Liver (tissue), 9 donors: ENCODE measurements around the gene CDK8. TPM values are rescaled to one million over a fixed set of nuclear protein-coding genes. Genes with fewer than 3 reads are reported as not detected.
A peak's percentile ranks its signal among the peaks of the same experiment; 100 is the strongest.

Source experiments
- DNase-seq: peaks from one replicate; pipeline ENCODE4 v3.0.0-alpha.2; 2017; ENCODE audit warnings: low spot score
- H3K27ac ChIP-seq, 2 donors: one replicate each; pipeline ENCODE4 v1.7.0; 2013; ENCODE audit warnings: inconsistent platforms in 2 of 2, low read length in 2 of 2, control low read depth in 1 of 2, low read depth in 1 of 2, mild to moderate bottlenecking in 1 of 2
- H3K27me3 ChIP-seq, 4 donors: one replicate each; pipeline versions ENCODE4 v1.6.1 to v1.7.0; 2013; ENCODE audit warnings: low read length in 3 of 4, inconsistent platforms in 1 of 4, mild to moderate bottlenecking in 1 of 4, moderate library complexity in 1 of 4; ENCODE audit not compliant: control insufficient read depth in 4 of 4, insufficient read depth in 4 of 4
- H3K36me3 ChIP-seq, 4 donors: one replicate each; pipeline versions ENCODE4 v1.6.1 to v1.7.0; 2013; ENCODE audit warnings: low read length in 3 of 4, mild to moderate bottlenecking in 3 of 4, low read depth in 1 of 4, moderate library complexity in 1 of 4; ENCODE audit not compliant: control insufficient read depth in 4 of 4, insufficient read depth in 3 of 4
- H3K4me1 ChIP-seq, 4 donors: one replicate each; pipeline versions ENCODE4 v1.6.1 to v1.7.0; 2013; ENCODE audit warnings: low read length in 3 of 4, mild to moderate bottlenecking in 3 of 4, moderate library complexity in 1 of 4; ENCODE audit not compliant: control insufficient read depth in 4 of 4, insufficient read depth in 4 of 4
- H3K4me3 ChIP-seq, 3 donors: one replicate each; pipeline versions ENCODE4 v1.6.1 to v1.7.0; 2013; ENCODE audit warnings: low read length in 3 of 3, control low read depth in 1 of 3, low read depth in 1 of 3, mild to moderate bottlenecking in 1 of 3
- H3K9ac ChIP-seq, 2 donors: one replicate each; pipeline ENCODE4 v1.7.0; 2013; ENCODE audit warnings: low read length in 2 of 2, mild to moderate bottlenecking in 2 of 2, moderate library complexity in 2 of 2, control low read depth in 1 of 2, low read depth in 1 of 2
- H3K9me3 ChIP-seq, 4 donors: one replicate each; pipeline versions ENCODE4 v1.6.1 to v1.7.0; 2013; ENCODE audit warnings: low read length in 3 of 4; ENCODE audit not compliant: control insufficient read depth in 4 of 4
- ATF3 ChIP-seq: IDR thresholded peaks from 2 replicates; pipeline ENCODE4 v1.6.1; 2016; ENCODE audit warnings: antibody characterized with exemption
- CTCF ChIP-seq: fragments of 150-350 bp; IDR thresholded peaks from 2 replicates; pipeline ENCODE4 v1.5.1; 2017; ENCODE audit warnings: improper control_type of control experiment, low read depth, low read length; ENCODE audit not compliant: missing input control
- FOXA1 ChIP-seq: IDR thresholded peaks from 2 replicates; pipeline ENCODE4 v1.6.1; 2016; ENCODE audit warnings: antibody characterized with exemption
- FOXA2 ChIP-seq: IDR thresholded peaks from 2 replicates; pipeline ENCODE4 v1.6.1; 2016; ENCODE audit warnings: antibody characterized with exemption
- GABPA ChIP-seq, 2 donors: IDR thresholded peaks in 1 of 2; conservative IDR thresholded peaks in 1 of 2; 2 replicates each; pipeline ENCODE4 v1.6.1; 2016; ENCODE audit warnings: antibody characterized with exemption in 2 of 2, mild to moderate bottlenecking in 1 of 2, moderate library complexity in 1 of 2
- HNF4A ChIP-seq, 2 donors: conservative IDR thresholded peaks; 2 replicates each; pipeline ENCODE4 v1.6.1; 2016; ENCODE audit warnings: antibody characterized with exemption in 2 of 2, mild to moderate bottlenecking in 2 of 2
- HNF4G ChIP-seq: IDR thresholded peaks from 2 replicates; pipeline ENCODE4 v1.6.1; 2016; ENCODE audit warnings: antibody characterized with exemption
- JUND ChIP-seq, 2 donors: IDR thresholded peaks; 2 replicates each; pipeline ENCODE4 v1.6.1; 2016; ENCODE audit warnings: antibody characterized with exemption in 2 of 2
- MAX ChIP-seq: IDR thresholded peaks from 2 replicates; pipeline ENCODE4 v1.6.1; 2016; ENCODE audit warnings: antibody characterized with exemption
- NR2F2 ChIP-seq: IDR thresholded peaks from 2 replicates; pipeline ENCODE4 v1.6.1; 2016; ENCODE audit warnings: antibody characterized with exemption
- RAD21 ChIP-seq, 2 donors: IDR thresholded peaks; 2 replicates each; pipeline ENCODE4 v1.6.1; 2016; ENCODE audit warnings: antibody characterized with exemption in 2 of 2, mild to moderate bottlenecking in 2 of 2
- RXRA ChIP-seq, 2 donors: IDR thresholded peaks; 2 replicates each; pipeline ENCODE4 v1.6.1; 2017 to 2018; ENCODE audit warnings: antibody characterized with exemption in 2 of 2, mild to moderate bottlenecking in 1 of 2
- SP1 ChIP-seq: IDR thresholded peaks from 2 replicates; pipeline ENCODE4 v1.6.1; 2018; ENCODE audit warnings: antibody characterized with exemption, mild to moderate bottlenecking
- TAF1 ChIP-seq: conservative IDR thresholded peaks from 2 replicates; pipeline ENCODE4 v1.6.1; 2016; ENCODE audit warnings: antibody characterized with exemption, mild to moderate bottlenecking
- YY1 ChIP-seq: IDR thresholded peaks from 2 replicates; pipeline ENCODE4 v1.6.1; 2016; ENCODE audit warnings: antibody characterized with exemption, mild to moderate bottlenecking
- ZBTB33 ChIP-seq: IDR thresholded peaks from 2 replicates; pipeline ENCODE4 v1.6.1; 2016; ENCODE audit warnings: antibody characterized with exemption
- WGBS: extraction: QIAGEN DNeasy Blood & Tissue Kit; methylation state at CpG from one replicate; pipeline ENCODE4 v1.1.7; 2013; 5-methylcytosine and 5-hydroxymethylcytosine counted together
- polyA plus RNA-seq, 2 donors: library from polyadenylated mRNA; stranded (reverse) in 1 of 2; unstranded in 1 of 2; fragments of 200-250 nt in 1 of 2; fragments of >200 nt in 1 of 2; fragmentation: Nextera tagmentation in 1 of 2; extraction: Ambion mirVana in 1 of 2; gene quantifications; one replicate each; pipeline versions ENCODE4 v1.2.1 to v1.2.3, GENCODE V29; 2013 to 2015
- total RNA-seq, 2 donors: library from RNA; depleted of rRNA; stranded (reverse); fragments of >200 nt; gene quantifications; one replicate each; pipeline ENCODE4 v1.2.3, GENCODE V29; 2014
- donor health status: healthy.
- donor health status: healthy.
- donor health status: healthy.
- donor health status: healthy.
- donor health status: healthy.

CDK8 gene
- total and polyA plus RNA-seq, 4 donors: 3.3 to 10.8 (median 6.8) TPM

- Histone ChIP-seq H3K36me3 (peaks cover 12 to 62% (median 54%) of the 10 kb centered on the region in 4 donors), H3K4me1 (peaks cover 3 to 11% (median 6%) of the 10 kb centered on the region in 4 donors), H3K27me3 (no peaks in the 10 kb centered on the region), H3K27ac (no peak overlapping the region), H3K9me3 (no peaks in the 10 kb centered on the region), H3K9ac (no peak overlapping the region), H3K4me3 (no peak overlapping the region)
- TF ChIP-seq ATF3 (no peak), GABPA (IDR thresholded peaks at IDR 0.05 in 1 of 2, conservative IDR thresholded peaks at IDR 0.05 in 1 of 2) (no peak), SP1 (no peak), RXRA (IDR thresholded peaks at IDR 0.05) (no peak), FOXA2 (no peak), YY1 (no peak), HNF4G (no peak), JUND (IDR thresholded peaks at IDR 0.05) (no peak), RAD21 (IDR thresholded peaks at IDR 0.05) (no peak), CTCF (no peak), NR2F2 (no peak), FOXA1 (no peak)
- 95% methylated on average over 2 of the region's 2 CpGs for WGBS
- DNase-seq: no peak
Measured at GRCh38 chr13:26216042-26216441, 37.9 kb upstream of the CDK8 start.

- Histone ChIP-seq H3K9ac (no peak overlapping the region), H3K4me3 (no peak overlapping the region), H3K27ac (no peak overlapping the region), H3K9me3 (no peaks in the 10 kb centered on the region), H3K4me1 (peaks cover 3 to 19% (median 11%) of the 10 kb centered on the region in 4 donors), H3K27me3 (no peaks in the 10 kb centered on the region), H3K36me3 (peaks cover 5 to 35% (median 33%) of the 10 kb centered on the region in 4 donors)
- DNase-seq: no peak
- 96% methylated on average over 1 of the region's 1 CpG for WGBS
- TF ChIP-seq FOXA2 (no peak), CTCF (no peak)
Measured at GRCh38 chr13:26219726-26220125, 34.2 kb upstream of the CDK8 start.

- 94% methylated on average over 2 of the region's 2 CpGs for WGBS
- Histone ChIP-seq H3K9me3 (no peaks in the 10 kb centered on the region), H3K36me3 (peaks cover 2 to 27% (median 25%) of the 10 kb centered on the region in 4 donors), H3K4me1 (peaks cover 3 to 19% (median 11%) of the 10 kb centered on the region in 4 donors), H3K4me3 (no peak overlapping the region), H3K27ac (no peak overlapping the region), H3K27me3 (no peaks in the 10 kb centered on the region), H3K9ac (peak overlapping the region in 1 of 2 donors; percentile 18)
- no peak for DNase-seq
- TF ChIP-seq FOXA1 (no peak), RAD21 (IDR thresholded peaks at IDR 0.05) (no peak), CTCF (no peak), TAF1 (no peak), YY1 (no peak), HNF4A (conservative IDR thresholded peaks at IDR 0.05) (no peak), ATF3 (no peak), RXRA (IDR thresholded peaks at IDR 0.05) (no peak), MAX (no peak), ZBTB33 (no peak), FOXA2 (no peak), GABPA (IDR thresholded peaks at IDR 0.05 in 1 of 2, conservative IDR thresholded peaks at IDR 0.05 in 1 of 2) (no peak), NR2F2 (no peak)
Measured at GRCh38 chr13:26220575-26220974, 33.4 kb upstream of the CDK8 start.
